T follicular helper cell (primary cell): Measurements from ENCODE around the gene BTBD16.

Experiments
- DNase-seq: peaks from one replicate; pipeline ENCODE4 v3.0.0-alpha.2; 2020; ENCODE audit warnings: low read depth

BTBD16 gene

DNA sequence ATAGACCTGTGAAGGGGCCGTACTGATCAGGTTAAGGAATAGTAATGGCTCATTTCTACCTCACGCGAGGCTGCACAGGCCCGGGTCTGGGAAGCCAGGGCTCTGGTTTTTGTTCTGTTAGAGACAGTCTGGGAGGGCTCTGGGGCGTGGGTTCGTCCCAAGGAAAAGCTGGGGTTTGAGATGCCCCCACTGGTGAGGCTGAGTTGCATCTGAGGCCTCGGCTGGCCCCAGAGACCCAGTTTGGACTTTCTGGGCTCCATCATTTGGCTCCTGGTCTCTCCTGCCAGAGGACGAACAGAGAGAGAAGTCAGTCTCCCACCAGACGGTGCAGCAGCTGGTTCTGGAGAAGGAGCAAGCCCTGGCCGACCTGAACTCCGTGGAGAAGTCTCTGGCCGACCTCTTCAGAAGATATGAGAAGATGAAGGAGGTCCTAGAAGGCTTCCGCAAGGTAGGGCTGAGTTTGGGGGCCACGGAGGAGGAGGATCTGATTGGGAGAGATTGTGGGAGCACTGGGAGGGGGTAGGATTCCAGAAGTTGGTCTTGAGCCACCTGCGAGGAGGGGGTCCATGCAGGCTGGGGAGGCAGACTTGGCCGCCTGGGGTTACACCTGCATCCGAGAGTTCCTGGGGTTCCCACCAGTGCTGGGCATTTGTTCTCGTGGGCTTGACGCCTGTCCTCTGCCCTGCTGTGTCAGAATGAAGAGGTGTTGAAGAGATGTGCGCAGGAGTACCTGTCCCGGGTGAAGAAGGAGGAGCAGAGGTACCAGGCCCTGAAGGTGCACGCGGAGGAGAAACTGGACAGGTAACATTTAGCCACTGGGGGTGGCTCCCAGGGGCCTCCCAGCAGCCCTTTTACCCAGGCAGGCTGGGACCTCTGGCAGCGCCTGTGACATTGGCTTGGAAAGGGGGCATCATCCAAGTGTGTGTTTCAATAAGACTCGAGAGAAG is 22.5 kb upstream of the BTBD16 start:
- DNase-seq = no peak

DNA sequence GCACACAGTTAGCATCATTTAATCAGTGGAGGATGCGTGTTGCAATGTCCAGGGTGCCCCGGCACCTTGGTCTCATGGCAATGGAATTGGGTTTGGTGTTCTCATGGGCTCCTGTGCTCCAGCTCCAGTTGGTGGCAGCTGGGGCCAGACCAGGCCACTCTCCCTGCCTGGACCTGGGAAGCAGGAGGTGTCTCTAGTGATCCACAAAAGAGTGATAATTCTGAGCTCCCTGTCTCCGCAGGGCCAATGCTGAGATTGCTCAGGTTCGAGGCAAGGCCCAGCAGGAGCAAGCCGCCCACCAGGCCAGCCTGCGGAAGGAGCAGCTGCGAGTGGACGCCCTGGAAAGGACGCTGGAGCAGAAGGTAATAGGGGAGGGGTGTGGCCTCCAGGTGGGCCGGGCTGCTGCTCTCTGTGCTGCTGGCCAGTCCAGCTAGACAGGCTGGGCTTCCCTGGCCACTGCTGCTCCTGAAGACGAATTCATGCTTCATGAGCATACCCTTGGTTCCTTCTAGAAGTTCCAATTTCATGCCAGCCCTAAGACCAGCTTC is 21.7 kb upstream of the BTBD16 start:
- DNase-seq = no peak

DNA sequence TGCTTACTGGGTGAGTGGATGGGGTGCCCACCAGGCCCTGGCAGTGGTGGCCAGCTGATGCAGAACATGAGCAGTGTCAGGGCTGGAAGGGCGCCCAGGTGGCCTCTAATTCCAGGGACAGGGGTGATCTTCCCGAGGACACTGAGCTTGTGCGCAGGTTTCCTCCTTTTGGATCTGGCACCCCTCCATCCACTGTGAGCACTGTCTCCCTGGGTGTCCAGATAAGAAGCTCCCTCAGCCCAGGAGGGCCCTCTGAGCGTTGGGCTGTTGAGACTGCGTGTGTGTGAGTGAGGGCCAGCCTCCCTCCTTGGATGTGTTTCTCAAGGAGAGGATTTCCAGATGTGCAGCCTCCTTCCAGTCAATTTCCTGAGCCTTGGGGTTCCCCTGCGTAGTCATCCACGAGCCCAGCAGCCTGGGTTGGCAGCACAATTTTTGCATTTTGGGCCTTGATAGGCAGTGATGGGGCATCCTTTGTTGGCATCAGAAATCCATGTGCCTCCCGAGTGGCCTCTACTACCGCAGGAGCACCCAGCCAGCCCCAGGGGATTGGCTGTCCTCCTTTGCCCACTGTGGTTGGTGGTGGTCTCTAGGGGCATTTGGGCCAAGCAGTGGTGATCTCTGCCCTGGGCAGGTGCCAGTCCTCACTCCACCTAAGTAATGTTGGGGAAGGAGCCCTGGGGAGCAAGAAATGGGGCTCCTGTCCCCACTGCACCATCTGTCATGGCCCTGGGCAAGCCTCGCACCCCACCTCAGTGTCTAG is 20.9 kb upstream of the BTBD16 start:
- DNase-seq = no peak

DNA sequence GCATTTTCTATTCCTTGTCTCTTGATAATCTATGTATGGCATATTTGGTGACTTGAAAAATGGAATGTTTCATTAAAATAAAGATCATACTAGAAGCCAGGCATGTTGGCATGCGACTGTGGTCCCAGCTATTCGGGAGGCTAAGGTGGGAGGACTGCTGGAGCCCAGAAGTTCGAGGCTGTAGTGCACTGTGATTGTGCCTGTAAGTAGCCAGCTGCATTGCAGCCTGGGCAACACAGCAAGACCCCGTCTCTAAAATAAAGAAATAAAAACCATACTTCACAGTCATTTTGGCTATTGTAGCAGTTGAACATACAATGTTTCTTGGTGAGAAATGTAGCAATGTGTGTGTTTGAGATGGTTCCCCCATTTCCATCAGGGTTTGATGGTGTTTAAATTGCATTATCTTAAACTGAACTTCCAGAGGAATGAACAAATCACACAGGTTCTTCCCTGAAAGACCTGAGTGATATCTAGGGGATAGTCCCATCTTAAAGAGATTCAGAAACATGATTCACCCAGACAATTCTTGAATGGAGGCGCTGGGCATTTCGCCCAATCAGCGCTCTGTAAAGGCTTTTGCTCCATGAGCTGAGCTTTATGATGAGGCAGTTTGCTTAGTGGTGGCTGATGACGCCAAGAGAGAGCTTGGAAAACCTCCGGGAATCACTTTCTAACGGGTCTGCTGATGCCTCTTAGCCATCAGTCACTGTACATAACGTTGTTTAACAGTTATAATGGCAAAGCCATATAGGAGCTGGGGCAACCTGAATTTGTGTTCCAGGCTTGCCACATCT is 19.4 kb upstream of the BTBD16 start:
- no peak for DNase-seq

DNA sequence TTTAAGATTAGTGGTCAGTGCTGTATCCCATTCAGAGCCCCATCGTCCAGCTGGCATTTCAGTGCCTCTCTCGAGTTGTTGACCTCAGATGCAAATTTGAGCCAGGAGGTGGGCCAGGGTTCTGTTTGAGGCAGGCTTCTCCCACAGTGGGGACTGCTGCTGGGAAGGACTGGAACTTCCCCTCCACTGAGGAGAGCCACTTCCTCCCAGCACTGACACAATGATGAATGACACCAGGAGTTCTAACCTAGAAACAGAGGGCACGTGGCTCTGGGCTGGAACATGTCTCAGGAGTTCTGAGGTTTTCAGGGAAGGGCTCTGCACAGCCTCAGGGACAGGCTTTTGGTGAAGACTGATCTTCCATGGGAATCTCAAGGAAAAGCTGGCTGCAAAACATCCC is 18.3 kb upstream of the BTBD16 start:
- DNase-seq = no peak

DNA sequence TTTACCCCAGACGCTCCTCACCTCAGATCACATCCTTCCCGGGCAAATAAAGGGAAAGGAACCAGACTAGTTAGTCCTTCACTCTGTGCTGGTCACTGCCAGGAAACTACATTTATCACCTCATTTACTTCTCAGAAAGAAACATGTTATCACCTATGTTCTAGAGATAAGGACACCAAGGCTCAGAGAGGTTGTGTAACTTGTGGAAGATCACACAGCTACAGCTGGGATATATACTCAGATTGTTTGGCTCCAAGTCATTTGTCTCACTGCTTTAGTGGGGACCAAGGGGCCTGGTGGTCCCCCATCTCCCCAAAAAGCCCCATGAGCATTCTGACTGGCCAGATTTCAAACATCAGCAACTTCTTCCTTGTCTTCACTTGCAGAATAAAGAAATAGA is 17.5 kb upstream of the BTBD16 start:
- no peak for DNase-seq

DNA sequence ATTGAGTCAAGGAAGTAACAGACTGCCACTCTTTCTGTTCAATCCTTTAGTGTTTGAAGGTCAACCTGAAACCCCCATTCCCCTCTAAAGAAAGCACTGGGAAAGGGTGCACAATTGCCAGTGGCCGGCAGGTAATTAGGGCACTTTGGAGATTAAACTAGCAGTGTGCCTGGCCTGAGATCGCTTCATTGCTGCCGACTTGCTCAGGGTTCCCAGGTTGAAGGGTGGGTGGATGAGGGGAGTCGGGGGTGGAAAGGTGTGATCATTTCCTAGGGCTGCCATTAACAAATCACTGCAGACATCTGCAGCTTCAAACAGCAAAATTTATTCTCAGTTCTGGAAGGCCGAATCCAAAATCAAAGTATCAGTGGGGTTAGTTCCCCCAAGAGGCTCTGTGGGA is 16.3 kb upstream of the BTBD16 start:
- no peak for DNase-seq

DNA sequence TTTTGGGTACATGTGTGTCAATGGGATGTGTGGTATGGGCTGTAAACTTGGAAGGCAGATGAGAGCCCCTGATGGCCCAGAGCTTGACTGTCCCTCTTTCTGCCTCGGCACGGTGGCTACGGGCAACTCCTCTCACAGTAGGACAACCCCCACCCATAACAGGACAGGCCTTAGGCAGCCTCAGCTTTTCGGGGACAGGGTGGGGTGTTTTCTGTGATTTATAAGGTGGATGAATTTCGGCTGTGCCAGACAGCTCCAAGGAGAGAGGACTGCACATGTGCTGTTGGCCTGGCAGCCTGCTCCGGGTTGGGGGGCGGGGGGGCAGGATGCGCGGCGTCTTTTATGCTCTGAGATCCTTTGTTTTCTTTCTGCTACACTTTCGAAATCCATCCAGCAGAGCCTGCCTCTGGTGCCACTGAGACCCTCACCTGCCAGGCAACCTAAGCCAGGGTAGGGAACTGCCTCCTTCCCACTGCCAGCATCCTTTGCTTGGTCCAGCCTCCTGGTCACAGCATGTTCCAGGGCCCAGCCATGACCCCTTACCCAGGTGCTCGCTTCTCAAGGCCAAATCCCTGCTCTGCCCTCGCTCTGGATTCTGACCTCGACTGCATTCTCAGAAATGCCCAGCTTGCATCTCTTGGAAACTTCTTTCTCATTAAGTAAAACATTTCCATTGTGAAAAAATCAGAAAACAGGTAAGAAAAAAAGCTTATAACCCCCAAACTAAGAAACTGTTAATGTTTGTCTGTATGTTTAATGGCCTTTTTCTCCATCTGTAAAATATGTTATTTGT is 15.4 kb upstream of the BTBD16 start:
- no peak for DNase-seq

DNA sequence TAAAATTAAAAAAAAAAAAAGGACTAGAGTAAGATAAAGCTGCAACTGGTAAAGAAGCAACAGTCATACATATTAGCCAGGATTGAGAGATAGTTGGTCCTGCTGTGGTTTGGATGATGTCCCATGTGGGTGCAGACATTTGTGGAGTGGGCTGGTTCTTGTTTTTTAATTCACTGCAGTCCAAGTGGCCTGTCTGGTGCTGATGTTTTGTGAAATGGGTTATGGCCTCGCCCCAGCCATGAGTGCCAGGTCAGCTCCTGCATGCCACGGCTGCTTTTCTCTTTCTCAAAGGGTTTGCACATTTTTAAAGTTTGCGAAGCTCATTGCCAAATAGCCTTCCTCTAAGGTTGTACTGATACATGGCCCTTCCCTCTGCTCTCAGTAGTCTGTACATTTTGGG is 14.1 kb upstream of the BTBD16 start:
- DNase-seq = no peak

DNA sequence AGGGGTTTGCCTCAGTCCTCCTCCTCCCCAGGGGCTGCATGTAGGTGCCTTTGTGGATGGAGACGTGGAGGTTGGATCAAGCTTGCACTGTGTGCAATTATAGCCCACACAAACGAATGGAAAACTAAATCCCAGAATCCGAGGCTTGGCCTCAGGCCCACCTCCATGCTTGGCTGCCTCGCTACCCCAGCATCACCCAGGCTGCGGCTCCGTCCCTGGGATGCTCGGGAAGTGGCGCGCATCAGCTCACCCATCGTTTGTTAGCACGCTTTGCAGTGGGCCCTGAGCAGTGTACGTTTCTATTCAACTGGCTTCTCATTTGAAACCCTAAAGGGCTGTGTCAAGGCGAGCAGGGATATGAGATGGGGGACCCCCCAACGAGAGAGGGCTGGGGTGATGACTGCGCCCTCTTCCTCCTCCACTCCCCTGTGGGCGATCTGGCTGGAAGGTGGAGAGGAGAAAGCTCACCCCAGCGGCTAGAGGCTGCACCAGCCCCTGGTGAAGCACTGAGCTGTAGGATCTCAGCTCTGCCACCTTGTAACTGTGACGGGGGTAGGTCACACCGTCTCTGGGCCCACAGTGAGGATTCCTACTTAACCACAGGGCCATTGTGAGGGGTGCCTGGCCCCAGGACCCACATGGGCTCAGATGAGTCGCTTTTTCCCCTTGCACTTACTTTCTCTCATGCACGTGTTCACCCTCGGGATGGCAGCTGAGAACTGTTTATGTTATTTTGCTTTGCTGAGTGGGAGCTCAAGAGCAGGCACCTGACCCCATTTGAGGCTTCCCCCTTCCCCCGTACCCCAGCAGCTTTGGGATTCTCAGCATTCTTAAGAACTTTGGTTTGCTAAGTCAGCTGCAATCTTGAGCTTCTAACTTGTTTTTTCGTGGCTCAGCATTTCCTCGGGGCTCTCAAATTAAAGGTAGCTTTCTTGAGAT is 12.7 kb upstream of the BTBD16 start:
- DNase-seq = no peak

DNA sequence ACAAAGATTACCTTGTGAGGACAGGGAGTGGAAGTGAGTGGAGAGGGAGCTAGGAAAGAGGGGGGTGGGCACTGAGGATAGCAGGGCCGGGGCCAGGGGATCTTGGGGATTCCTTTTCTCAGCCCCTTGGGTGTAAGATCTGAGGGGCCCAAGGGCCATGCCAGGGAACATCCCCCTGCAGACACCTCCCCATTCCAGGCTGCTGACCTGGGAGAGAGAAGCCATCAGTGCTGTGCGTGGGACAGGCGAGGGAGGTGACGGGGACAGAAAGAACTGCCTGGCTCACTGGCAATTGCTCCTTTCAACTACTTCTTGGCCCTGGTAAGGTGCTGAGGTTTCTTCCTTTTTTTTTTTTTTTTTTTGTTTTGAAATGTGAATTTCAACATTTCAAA is 12.0 kb upstream of the BTBD16 start:
- no peak for DNase-seq

DNA sequence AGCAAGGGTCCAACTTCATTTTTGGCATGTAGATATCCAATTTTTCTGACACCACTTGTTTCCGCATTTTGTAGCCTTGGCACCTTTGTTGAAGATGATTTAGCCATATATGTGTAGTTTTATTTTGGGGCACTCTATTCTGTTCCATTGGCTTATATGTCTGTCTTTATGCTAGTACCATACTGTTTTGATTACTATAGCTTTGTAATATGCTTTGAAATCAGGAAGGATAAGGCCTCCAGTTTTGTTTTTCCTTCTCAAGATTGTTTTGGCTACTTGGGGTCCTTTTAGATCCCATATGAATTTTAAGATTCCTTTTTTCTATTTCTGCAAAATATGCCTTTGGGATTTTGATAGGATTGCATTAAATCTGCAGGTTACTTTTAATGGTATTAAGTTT is 9.5 kb upstream of the BTBD16 start:
- DNase-seq = no peak

DNA sequence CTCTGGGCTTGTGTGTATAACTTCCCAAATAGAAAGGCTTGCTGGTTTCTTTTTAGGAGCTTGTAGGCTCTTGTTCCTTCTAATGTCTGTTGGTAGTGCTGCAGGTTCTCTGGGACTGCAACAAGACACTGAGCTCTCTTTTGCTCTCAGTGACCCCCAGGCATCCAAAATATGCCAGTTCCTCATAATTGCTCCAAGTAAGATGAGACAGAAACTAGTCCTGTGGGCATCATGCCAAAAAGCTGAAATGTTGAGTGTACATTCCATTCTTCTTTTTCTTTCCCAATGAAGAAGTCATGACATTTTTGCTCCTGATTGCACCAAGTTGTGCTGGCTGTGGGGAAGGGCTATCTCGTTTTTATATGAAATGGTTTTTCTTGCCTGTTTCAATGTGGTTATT is 7.1 kb upstream of the BTBD16 start:
- no peak for DNase-seq

DNA sequence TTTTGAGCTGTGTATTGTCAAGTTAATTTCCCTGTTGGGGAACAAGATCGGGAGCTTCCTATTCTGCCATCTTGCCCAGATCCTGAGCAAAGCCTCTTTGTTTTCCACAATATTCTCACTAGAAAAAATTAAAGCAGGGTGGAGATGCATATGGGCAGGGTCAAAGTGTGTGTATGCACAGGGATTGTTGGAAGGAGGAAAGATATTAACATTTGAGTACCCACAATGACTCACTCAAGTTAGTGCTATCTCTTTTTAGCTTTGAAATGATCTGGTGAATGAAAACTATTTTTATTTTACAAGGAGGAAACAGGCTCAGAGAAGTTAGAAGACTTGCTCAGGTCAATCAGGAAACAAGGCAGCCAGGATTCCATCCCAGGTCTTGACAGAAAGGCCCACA is 6.7 kb upstream of the BTBD16 start:
- no peak for DNase-seq

DNA sequence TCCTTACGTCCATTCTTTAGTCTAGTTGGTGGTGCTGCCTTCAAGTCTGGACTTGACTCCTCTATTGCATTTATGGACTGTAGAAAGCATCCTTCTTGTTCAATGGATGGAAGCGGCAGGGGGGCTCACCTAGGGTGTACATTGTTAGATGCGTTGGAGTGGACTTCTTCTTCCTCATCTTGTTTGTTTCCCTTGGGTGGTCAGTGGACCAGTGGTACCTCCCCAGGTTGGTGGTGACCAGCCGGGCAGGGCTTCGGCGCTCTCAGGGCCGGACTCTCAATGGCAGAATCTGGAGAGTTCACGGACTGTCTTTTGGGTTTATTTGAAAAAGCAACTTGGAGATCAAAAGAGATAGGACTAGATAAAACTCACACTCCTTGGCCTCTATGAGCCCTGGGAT is 6.2 kb upstream of the BTBD16 start:
- no peak for DNase-seq

DNA sequence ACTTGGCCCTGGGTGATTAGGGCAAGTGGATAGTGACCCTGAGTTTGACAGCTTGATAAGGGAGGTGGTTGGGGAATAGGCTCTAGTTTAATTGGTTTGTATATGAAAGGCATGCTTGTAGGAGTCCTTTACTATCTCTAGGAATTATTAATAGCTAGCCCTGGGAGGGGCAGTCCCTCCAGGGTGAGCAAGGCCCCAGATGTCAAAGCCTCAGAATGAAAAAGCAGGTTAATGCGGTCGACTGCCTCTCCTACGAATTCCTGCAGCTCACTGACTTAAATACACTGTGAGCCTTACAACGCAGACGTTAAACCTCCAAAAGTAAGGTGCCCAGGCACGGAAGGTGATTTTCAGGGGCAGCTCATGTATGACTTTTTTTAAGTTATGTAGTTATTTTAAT is 5.2 kb upstream of the BTBD16 start:
- DNase-seq = no peak

DNA sequence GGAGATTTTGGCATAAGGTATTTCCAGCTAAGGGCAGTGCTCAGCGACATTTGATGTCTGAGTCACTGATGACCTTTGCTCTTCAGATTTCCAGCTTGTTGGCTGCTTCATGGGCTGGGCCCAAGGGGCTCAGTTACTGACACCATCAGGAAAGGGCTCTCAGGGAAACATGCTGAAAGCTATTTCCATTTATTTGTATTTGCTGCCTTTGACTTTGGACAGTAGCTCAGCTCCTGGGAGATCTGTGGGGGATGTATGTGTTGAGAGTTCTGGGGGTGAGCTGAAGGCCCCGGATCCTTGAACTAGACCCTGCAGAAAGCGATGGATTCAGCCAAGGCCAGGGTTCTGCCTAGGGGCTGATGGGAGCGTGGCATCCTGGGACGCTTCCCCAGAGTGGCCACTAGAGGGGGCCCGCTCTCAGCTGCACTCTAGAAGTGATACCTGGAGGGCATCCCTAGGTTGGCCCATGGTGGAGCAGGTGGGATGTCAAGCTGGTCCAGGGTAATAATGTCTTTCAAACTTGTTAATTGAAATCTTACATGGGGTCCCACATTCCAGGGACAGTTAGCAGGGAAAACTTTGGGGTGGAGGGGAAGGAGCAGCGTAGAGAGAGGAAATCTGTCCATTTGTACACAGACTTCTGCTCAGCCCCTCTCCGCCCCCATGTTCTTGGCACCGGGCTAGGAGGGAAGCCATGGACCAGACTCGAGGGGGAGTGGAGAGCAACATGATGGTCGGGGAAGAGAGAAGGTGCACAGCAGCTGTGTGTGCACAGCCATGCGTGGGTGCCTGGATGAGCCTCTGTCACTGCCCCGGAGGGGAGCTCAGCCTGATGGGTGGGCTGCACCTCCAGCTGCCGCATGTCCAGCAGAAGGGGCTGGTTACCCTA is 3.0 kb upstream of the BTBD16 start:
- DNase-seq = no peak

DNA sequence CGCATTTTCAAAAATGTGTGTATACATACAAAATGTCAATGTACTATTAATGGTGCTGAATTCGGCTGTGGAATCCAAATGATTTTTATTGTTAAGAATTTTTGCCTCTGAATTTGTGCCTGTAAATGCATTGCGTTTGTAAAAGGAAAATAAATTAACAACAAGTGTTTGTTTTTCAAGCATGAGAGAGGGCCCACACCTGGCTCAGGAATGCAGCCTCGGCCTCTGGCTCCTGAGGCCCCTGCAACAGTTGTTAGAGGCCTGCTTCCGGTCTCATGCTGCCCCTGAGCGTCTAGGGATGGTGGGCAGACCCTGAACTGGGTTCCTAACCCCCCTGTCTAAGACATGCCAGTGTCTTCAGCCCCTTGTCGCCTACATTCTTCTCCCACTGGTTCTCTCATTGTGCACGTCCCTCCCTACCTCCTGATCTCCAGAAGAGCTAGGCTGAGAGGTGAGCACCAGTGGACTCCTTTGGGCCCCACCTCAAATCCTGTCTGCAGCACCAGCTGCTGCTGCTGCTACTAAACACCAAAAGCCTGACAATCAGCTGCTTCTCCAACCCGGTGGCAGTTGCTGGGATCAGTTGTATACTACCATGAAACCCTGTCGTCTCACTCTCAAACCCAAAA is 1.9 kb upstream of the BTBD16 start:
- DNase-seq = no peak
